Astrocyte (in vitro differentiated cells and primary cell): ENCODE data around the gene HERC2. TPM values are rescaled to one million over a fixed set of nuclear protein-coding genes. Genes with fewer than 3 reads are reported as not detected.
"Not testable (repeated sequence)": the region's sequence is repeated elsewhere in the genome, so short reads cannot be mapped to it uniquely, and the experiment has no call there.

ENCODE experiments used
- DNase-seq: peaks from one replicate; pipeline ENCODE4 v3.0.0-alpha.2; 2010; ENCODE audit warnings: low read depth
- FAIRE-seq: peaks from 2 replicates; lab custom pipeline; 2011; peaks lifted over from hg19 to GRCh38; lab: Jason Lieb, UNC
- H2AFZ ChIP-seq: 2 replicates; pipeline ENCODE4 v1.6.0; 2012; ENCODE audit warnings: low read depth, low read length, inconsistent platforms
- H3K27ac ChIP-seq: 2 replicates; pipeline ENCODE4 v1.5.1; 2011; ENCODE audit warnings: low read depth, low read length, inconsistent platforms
- H3K27me3 ChIP-seq: 2 replicates; pipeline ENCODE4 v1.6.0; 2011; ENCODE audit warnings: low read length, inconsistent platforms; ENCODE audit not compliant: insufficient read depth
- H3K36me3 ChIP-seq: 2 replicates; pipeline ENCODE4 v1.5.1; 2011; ENCODE audit warnings: low read length, inconsistent platforms; ENCODE audit not compliant: insufficient read depth
- H3K4me1 ChIP-seq: 2 replicates; pipeline ENCODE4 v1.5.1; 2011; ENCODE audit warnings: low read length, inconsistent platforms; ENCODE audit not compliant: insufficient read depth
- H3K4me2 ChIP-seq: 2 replicates; pipeline ENCODE4 v1.6.0; 2012; ENCODE audit warnings: low read length, inconsistent platforms
- H3K4me3 ChIP-seq: 2 replicates; pipeline ENCODE4 v1.5.1; 2011; ENCODE audit warnings: low read depth, mild to moderate bottlenecking, low read length, inconsistent platforms; ENCODE audit not compliant: insufficient read depth
- H3K79me2 ChIP-seq: 2 replicates; pipeline ENCODE4 v1.6.0; 2012; ENCODE audit warnings: mild to moderate bottlenecking, low read length, inconsistent platforms; ENCODE audit not compliant: insufficient read depth
- H3K9ac ChIP-seq: 2 replicates; pipeline ENCODE4 v1.6.0; 2012; ENCODE audit warnings: mild to moderate bottlenecking, low read length, inconsistent platforms
- H3K9me3 ChIP-seq: 2 replicates; pipeline ENCODE4 v1.5.1; 2012; ENCODE audit warnings: low read depth, mild to moderate bottlenecking, low read length, inconsistent platforms; ENCODE audit not compliant: insufficient read depth
- H4K20me1 ChIP-seq: 2 replicates; pipeline ENCODE4 v1.6.0; 2012; ENCODE audit warnings: low read length, inconsistent platforms; ENCODE audit not compliant: insufficient read depth
- H3K27ac Mint-ChIP-seq: one replicate; pipeline ENCODE4 v1.8.0; 2021; ENCODE audit warnings: mild to moderate bottlenecking, mixed read lengths; ENCODE audit not compliant: unreplicated experiment
- H3K27me3 Mint-ChIP-seq: one replicate; pipeline ENCODE4 v1.8.0; 2021; ENCODE audit warnings: low read depth, mixed read lengths; ENCODE audit not compliant: unreplicated experiment
- H3K36me3 Mint-ChIP-seq: one replicate; pipeline ENCODE4 v1.8.0; 2021; ENCODE audit warnings: low read depth, mixed read lengths; ENCODE audit not compliant: unreplicated experiment
- H3K4me1 Mint-ChIP-seq: one replicate; pipeline ENCODE4 v1.8.0; 2021; ENCODE audit warnings: low read depth, mixed read lengths; ENCODE audit not compliant: unreplicated experiment
- H3K4me3 Mint-ChIP-seq: one replicate; pipeline ENCODE4 v1.8.0; 2021; ENCODE audit warnings: mild to moderate bottlenecking, moderate library complexity, mixed read lengths; ENCODE audit not compliant: unreplicated experiment
- H3K9me3 Mint-ChIP-seq: one replicate; pipeline ENCODE4 v1.8.0; 2021; ENCODE audit warnings: mild to moderate bottlenecking, mixed read lengths; ENCODE audit not compliant: unreplicated experiment
- CTCF ChIP-seq: IDR thresholded peaks from 2 replicates; pipeline ENCODE4 v1.5.1; 2011; ENCODE audit warnings: low read depth, mild to moderate bottlenecking, inconsistent platforms, low read length, moderate library complexity; ENCODE audit not compliant: insufficient read depth
- EZH2 ChIP-seq: IDR thresholded peaks from 2 replicates; pipeline ENCODE4 v1.6.1; 2012; ENCODE audit warnings: mild to moderate bottlenecking, low read length, inconsistent platforms; ENCODE audit not compliant: insufficient read depth
- total RNA-seq: library from RNA; stranded (reverse); gene quantifications from 2 replicates; pipeline ENCODE4 v1.2.1, GENCODE V29; 2021

HERC2 gene
- total RNA-seq, 1 donor from 2014 or later, result 61.5 TPM

- Histone ChIP-seq H3K36me3 (peaks cover 22% of the 10 kb centered on the region), H3K4me2 (no peak overlapping the region), H3K9me3 (no peaks in the 10 kb centered on the region), H3K79me2 (no peaks in the 10 kb centered on the region), H3K27me3 (no peaks in the 10 kb centered on the region), H4K20me1 (no peaks in the 10 kb centered on the region), H3K27ac (no peak overlapping the region), H3K4me1 (no peaks in the 10 kb centered on the region), H2AFZ (no peak overlapping the region), H3K4me3 (no peak overlapping the region), H3K9ac (no peak overlapping the region)
- H3K4me1 Mint-ChIP-seq, result no peaks in the 10 kb centered on the region
- no peak overlapping the region for H3K27ac Mint-ChIP-seq
- TF ChIP-seq CTCF (no peak), EZH2 (no peak)
- FAIRE-seq (no peak), DNase-seq (no peak)
- no peaks in the 10 kb centered on the region for H3K27me3 Mint-ChIP-seq
- peaks cover 19% of the 10 kb centered on the region for H3K36me3 Mint-ChIP-seq
- no peak overlapping the region for H3K4me3 Mint-ChIP-seq
- H3K9me3 Mint-ChIP-seq, result no peaks in the 10 kb centered on the region
These were observed 78.6 kb downstream of the HERC2 start for GRCh38 chr15:28243399-28243798.

GRCh38 chr15:28238296-28238695 is 83.7 kb downstream of the HERC2 start:
- peaks cover 10% of the 10 kb centered on the region for H3K36me3 Mint-ChIP-seq
- H3K27me3 Mint-ChIP-seq, H3K27me3 ChIP-seq, H3K9me3 Mint-ChIP-seq, H3K27ac ChIP-seq, H4K20me1 ChIP-seq, H3K9me3 ChIP-seq, H3K4me3 Mint-ChIP-seq, H3K4me2 ChIP-seq, H3K4me1 ChIP-seq, H3K79me2 ChIP-seq, H3K4me3 ChIP-seq, H3K4me1 Mint-ChIP-seq, DNase-seq, H2AFZ ChIP-seq, H3K27ac Mint-ChIP-seq, H3K9ac ChIP-seq, FAIRE-seq: not testable (repeated sequence)
- H3K36me3 ChIP-seq, result peaks cover 11% of the 10 kb centered on the region

GRCh38 chr15:28231743-28232142 is 90.2 kb downstream of the HERC2 start:
- H3K36me3 ChIP-seq, H2AFZ ChIP-seq, FAIRE-seq, H3K27me3 Mint-ChIP-seq, DNase-seq, H3K4me2 ChIP-seq, H3K27me3 ChIP-seq, H3K27ac ChIP-seq, H3K27ac Mint-ChIP-seq, H3K4me1 ChIP-seq, H3K9me3 ChIP-seq, H3K4me1 Mint-ChIP-seq, H3K9me3 Mint-ChIP-seq, H3K79me2 ChIP-seq, H4K20me1 ChIP-seq, H3K4me3 ChIP-seq, H3K9ac ChIP-seq, H3K4me3 Mint-ChIP-seq: not testable (repeated sequence)
- peaks cover 14% of the 10 kb centered on the region for H3K36me3 Mint-ChIP-seq

- peaks cover 14% of the 10 kb centered on the region for H3K36me3 Mint-ChIP-seq
- not testable (repeated sequence) for H4K20me1 ChIP-seq, H3K4me1 Mint-ChIP-seq, H3K4me2 ChIP-seq, H3K9me3 Mint-ChIP-seq, H3K79me2 ChIP-seq, DNase-seq, H2AFZ ChIP-seq, FAIRE-seq, H3K36me3 ChIP-seq, H3K9ac ChIP-seq, H3K4me3 Mint-ChIP-seq, H3K27me3 Mint-ChIP-seq, H3K27ac Mint-ChIP-seq, H3K27ac ChIP-seq, H3K4me1 ChIP-seq, H3K9me3 ChIP-seq, H3K27me3 ChIP-seq, H3K4me3 ChIP-seq
These were observed 90.6 kb downstream of the HERC2 start for GRCh38 chr15:28231336-28231735.

GRCh38 chr15:28228990-28229640 is 92.9 kb downstream of the HERC2 start:
- H3K9me3 ChIP-seq, H3K79me2 ChIP-seq, FAIRE-seq, H3K9me3 Mint-ChIP-seq, H3K4me3 ChIP-seq, H3K4me3 Mint-ChIP-seq, DNase-seq, H2AFZ ChIP-seq, H3K27ac ChIP-seq, H3K4me1 ChIP-seq, H3K27me3 Mint-ChIP-seq, H3K27me3 ChIP-seq, H3K36me3 ChIP-seq, H3K4me2 ChIP-seq, H3K27ac Mint-ChIP-seq, H3K4me1 Mint-ChIP-seq, H4K20me1 ChIP-seq, H3K9ac ChIP-seq: not testable (repeated sequence)
- peaks cover 19% of the 10 kb centered on the region for H3K36me3 Mint-ChIP-seq
